ENCODE data around the gene DNAJC11.

DNAJC11 gene

DNA sequence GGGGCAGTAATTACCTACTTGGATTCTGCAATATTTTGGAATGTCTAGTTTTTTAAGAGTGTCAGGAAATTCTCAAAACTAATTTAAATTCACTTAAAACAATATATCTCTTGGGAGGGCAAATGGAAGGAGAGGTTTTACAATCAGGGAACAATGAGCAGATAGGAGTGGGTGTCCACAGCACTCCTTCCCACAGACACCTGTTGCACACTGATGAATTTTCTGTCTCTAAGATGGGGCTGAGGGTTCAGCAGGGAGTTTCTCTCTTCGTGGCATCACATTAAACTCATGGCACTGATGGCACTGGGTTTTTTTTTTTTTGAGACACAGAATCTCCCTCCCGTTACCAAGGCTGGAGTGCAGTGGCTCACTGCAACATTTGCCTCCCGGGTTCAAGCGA lies 82.6 kb downstream of the DNAJC11 start:
- no peak for DNase-seq (ENCODE audit: low read depth)
- TF ChIP-seq, protein P1, sequence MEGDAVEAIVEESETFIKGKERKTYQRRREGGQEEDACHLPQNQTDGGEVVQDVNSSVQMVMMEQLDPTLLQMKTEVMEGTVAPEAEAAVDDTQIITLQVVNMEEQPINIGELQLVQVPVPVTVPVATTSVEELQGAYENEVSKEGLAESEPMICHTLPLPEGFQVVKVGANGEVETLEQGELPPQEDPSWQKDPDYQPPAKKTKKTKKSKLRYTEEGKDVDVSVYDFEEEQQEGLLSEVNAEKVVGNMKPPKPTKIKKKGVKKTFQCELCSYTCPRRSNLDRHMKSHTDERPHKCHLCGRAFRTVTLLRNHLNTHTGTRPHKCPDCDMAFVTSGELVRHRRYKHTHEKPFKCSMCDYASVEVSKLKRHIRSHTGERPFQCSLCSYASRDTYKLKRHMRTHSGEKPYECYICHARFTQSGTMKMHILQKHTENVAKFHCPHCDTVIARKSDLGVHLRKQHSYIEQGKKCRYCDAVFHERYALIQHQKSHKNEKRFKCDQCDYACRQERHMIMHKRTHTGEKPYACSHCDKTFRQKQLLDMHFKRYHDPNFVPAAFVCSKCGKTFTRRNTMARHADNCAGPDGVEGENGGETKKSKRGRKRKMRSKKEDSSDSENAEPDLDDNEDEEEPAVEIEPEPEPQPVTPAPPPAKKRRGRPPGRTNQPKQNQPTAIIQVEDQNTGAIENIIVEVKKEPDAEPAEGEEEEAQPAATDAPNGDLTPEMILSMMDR (conservative IDR thresholded peaks at IDR 0.05; ENCODE audit: control insufficient read depth, insufficient read depth, low read depth, low read length), result no peak
- H3K4me3 ChIP-seq (ENCODE audit: control insufficient read depth, low read depth, low read length), result no peak overlapping the region

DNA sequence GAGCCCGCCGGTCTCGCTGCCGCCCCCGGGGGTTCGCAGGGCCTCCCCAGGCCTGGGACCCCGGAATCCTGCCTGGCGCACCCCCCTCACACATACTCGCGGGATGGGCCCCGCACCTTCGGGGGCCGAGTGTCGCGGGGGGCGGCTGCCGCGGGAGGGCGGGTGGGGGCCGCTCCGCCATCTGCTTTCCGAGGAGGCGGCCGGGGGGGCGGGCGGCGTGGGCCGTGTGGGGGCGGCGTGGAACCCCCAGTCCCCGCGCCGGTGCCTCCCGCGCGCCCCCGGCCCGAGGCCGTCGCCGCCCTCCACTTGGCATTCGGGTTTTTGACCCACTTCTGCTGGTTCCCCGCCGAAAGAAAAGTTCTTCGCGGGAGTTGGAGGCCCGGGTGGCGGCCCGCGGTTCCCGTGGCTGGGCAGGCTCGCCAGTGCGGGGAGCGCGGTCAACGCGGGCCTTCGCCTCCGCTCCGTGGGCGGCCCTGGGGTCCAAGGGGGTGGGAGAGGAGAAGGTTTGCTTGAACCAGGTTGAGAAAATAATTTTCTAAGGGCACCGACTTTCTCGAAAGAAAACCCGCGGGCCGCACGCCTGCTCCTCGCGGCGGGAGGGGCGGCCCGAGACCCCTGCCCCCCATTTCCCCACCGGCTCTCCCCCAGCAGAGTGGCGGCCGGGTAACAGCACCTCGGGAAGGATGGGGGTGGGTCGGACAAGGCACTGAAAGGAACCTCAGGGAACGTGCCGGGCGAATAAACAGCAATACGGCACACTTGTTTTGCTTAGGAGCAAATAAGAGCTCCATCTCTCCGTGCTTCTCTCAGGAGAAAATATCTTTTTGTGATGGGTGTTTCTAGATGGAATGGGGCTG lies 86.5 kb downstream of the DNAJC11 start:
- TF ChIP-seq, protein P1 (conservative IDR thresholded peaks at IDR 0.05; ENCODE audit: control insufficient read depth, insufficient read depth, low read depth, low read length), result no peak
- DNase-seq (ENCODE audit: low read depth), result no peak
- peak overlapping the region; percentile 61 for H3K4me3 ChIP-seq (ENCODE audit: control insufficient read depth, low read depth, low read length)

DNA sequence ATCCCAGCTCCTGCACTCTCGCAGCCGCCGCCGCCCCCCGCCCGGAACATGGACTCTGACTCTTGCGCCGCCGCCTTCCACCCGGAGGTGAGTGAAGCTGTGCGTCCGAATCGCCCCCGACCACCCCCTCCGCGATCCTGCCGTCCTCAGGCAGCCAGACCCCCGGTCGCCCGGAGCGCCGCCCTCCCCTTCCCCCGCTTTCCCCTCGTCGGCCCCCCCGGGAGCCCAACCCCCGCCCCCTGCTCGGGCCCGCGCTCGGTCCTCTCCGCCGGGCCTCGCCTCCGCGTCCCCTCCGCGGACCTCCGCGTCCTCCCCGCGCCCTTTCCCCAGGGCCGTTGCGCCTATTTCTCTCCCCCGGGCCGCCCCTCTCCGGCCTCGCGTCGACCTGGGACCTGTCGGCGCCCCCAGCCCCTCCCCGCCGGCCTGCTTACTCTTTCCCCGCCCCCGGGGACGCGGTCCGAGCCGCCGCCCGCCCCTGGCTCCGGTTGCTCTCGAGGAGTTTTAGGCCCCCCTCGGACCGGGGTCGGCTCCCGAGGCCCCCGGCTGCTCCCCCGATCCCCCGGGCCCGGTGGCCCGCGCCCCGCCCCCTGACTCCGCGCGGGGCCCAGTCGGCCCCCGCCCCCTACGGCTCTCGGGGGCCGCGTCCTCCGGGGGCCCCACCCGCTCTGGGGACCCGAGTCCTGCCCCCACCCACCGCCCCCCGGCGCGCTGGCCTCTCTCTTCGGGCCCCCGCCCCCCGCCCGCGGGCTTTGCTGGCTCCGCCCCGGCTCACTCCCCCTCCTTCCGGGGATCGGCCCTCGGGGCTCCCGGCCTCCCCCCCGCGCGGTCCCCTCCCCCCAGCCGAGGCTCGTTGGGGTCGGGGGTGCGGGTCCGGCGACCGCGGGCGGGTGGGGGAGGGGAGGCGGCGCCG lies 87.3 kb downstream of the DNAJC11 start:
- TF ChIP-seq, protein P1 (conservative IDR thresholded peaks at IDR 0.05; ENCODE audit: control insufficient read depth, insufficient read depth, low read depth, low read length), result no peak

DNA sequence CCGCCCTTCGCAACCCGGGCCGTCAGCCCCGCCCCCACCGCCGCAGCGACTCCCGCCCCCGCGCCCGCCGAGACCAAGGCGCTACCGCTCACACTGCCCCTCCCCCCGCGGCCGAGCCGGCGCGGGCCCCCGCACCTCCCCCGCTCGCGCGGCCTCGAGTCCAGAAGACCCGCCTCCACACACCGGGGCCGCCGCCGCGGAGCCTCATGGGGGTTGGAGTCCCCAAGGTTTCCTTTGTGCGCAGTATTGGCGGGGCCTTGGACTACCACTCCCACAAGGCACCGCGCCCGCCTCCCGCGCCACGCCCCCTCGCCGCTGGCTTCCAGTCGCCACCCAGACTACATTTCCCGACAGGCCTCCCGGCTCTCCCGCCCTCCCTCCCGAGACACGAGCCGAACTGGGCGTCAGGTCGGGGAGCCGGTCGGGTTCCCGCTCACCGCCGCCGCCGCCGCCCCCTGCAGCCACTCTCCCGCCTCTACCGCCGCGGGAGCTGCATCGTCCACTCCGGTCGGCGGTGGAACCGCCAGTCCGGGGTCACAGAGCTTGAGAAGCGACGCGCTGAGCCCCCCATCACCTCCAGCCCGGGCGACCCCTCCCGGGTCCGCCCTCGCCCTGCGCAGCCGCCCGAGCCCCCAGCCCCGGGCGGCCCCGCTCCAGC lies 88.1 kb downstream of the DNAJC11 start, which contains the start of gene PHF13:
PHF13 (plus strand) TSS at position 371 of the 658 bp plus-strand sequence. CDS start 336 bp downstream, outside the sequence.
- peak; percentile 99 for DNase-seq (ENCODE audit: low read depth)
- TF ChIP-seq, protein P1 (conservative IDR thresholded peaks at IDR 0.05; ENCODE audit: control insufficient read depth, insufficient read depth, low read depth, low read length), result no peak
- H3K4me3 ChIP-seq (ENCODE audit: control insufficient read depth, low read depth, low read length), result peak within 1 kb of the TSS; percentile 67

More for the DNA sequence above, 87.3 kb downstream of the DNAJC11 start:
- peak overlapping the region; percentile 61 for H3K4me3 ChIP-seq (ENCODE audit: control insufficient read depth, low read depth, low read length)
- DNase-seq (ENCODE audit: low read depth), result no peak

DNA sequence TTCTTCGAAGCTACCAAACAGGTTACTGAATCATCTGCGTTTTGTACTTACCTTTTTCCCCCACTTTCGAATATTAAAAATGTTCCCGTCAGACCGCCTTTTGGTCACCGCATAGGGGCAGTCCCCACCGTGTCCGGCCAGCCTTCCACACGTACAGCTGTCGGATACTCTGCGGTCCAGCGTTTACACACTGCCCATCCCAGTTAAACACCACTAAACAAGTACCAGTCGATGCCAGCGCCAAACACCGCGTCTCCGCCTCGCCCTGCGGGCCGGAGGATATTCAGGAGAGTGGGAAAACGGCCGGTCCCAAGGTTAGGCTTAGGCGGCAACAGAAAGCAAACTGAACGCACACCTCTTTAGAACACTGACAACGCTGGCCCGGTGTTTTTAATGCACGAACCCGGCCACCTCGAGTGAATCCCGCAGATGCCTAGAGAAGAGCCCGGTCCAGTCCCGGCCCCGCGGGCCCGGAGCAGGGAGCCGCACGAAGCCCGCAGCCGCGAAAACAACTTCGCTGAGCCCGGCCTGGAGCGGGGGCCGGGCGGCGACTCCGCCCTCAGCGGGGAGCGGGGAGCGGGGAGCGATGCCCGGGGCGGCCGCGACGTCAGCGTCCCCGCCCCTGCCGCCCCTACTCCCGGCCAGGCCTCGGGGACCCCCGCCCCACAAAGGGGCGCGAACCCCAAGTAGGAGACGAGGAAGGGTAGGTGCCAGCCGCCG lies 88.8 kb downstream of the DNAJC11 start:
- TF ChIP-seq, protein P1 (conservative IDR thresholded peaks at IDR 0.05; ENCODE audit: control insufficient read depth, insufficient read depth, low read depth, low read length), result no peak
- H3K4me3 ChIP-seq (ENCODE audit: control insufficient read depth, low read depth, low read length), result peak overlapping the region; percentile 67
- peak; percentile 32 for DNase-seq (ENCODE audit: low read depth)
